HepG2 (cell line): ENCODE results near the gene UNC13D. TPM values are rescaled to one million over a fixed set of nuclear protein-coding genes. Genes with fewer than 3 reads are reported as not detected.

Experiments
- AFF4 ChIP-seq: sonication (generic); formaldehyde crosslinking; IDR thresholded peaks from 2 replicates; pipeline ENCODE4 v1.4.0; 2020; ENCODE audit warnings: missing genetic modification reagents
- AGO1 ChIP-seq: fragments of 200-400 bp; formaldehyde crosslinking; IDR thresholded peaks from 2 replicates; pipeline ENCODE4 v1.6.1; 2017; ENCODE audit warnings: mild to moderate bottlenecking, low read depth, low read length, moderate library complexity; ENCODE audit not compliant: poor library complexity, severe bottlenecking
- AKNA ChIP-seq: sonication (generic); formaldehyde crosslinking; IDR thresholded peaks from 2 replicates; pipeline ENCODE4 v1.4.0; 2020; ENCODE audit warnings: missing genetic modification reagents, borderline replicate concordance
- MAZ ChIP-seq, 2 experiments: sonication (generic) in 1 of 2; formaldehyde crosslinking in 1 of 2; IDR thresholded peaks; 2 replicates each; pipeline versions ENCODE4 v1.5.0 to v1.6.1; 2012 to 2020; ENCODE audit warnings: low read depth in 2 of 2, mild to moderate bottlenecking in 2 of 2, borderline replicate concordance in 1 of 2, improper control_type of control experiment in 1 of 2, low read length in 1 of 2, missing genetic modification reagents in 1 of 2, moderate library complexity in 1 of 2
- SMC3 ChIP-seq: IDR thresholded peaks from 2 replicates; pipeline ENCODE4 v1.6.1; 2011; ENCODE audit warnings: low read length, improper control_type of control experiment
- SRSF1 ChIP-seq: fragments of 200-400 bp; formaldehyde crosslinking; optimal IDR thresholded peaks from 2 replicates; pipeline ENCODE3; 2017; ENCODE audit warnings: mild to moderate bottlenecking, low read depth, low read length, moderate library complexity
- ZKSCAN5 ChIP-seq: sonication (generic); formaldehyde crosslinking; IDR thresholded peaks from 2 replicates; pipeline ENCODE4 v1.5.1; 2020; ENCODE audit warnings: mild to moderate bottlenecking, missing genetic modification reagents
- ZNF17 ChIP-seq: sonication (generic); formaldehyde crosslinking; IDR thresholded peaks from 2 replicates; pipeline ENCODE4 v1.5.0; 2020; ENCODE audit warnings: mild to moderate bottlenecking, missing genetic modification reagents
- ZNF556 ChIP-seq: sonication (generic); formaldehyde crosslinking; IDR thresholded peaks from 2 replicates; pipeline ENCODE4 v1.4.0; 2020; ENCODE audit warnings: mild to moderate bottlenecking, missing genetic modification reagents, borderline replicate concordance
- ZNF75D ChIP-seq: sonication (generic); formaldehyde crosslinking; IDR thresholded peaks from 2 replicates; pipeline ENCODE4 v1.8.1; 2023; ENCODE audit warnings: missing genetic modification reagents, mild to moderate bottlenecking, borderline replicate concordance
- polyA plus RNA-seq, 8 experiments: library from polyadenylated mRNA; depleted of rRNA in 3 of 8; stranded (reverse) in 7 of 8; unstranded in 1 of 8; fragments of >200 nt; fragmentation: Illumina TruSeq in 4 of 8; extraction: Trizol in 4 of 8; gene quantifications; 2 replicates each; pipeline versions ENCODE4 v1.2.1 to v1.2.3, GENCODE V29; 2011 to 2016; ENCODE audit warnings: low read depth in 4 of 8, missing spikeins in 1 of 8, mixed read lengths in 1 of 8; ENCODE audit not compliant: insufficient read depth in 1 of 8
- total RNA-seq, 5 experiments: library from RNA; depleted of rRNA; stranded (reverse); fragments of >200 nt; fragmentation: Illumina TruSeq; extraction: Trizol; gene quantifications; 2 replicates each; pipeline ENCODE4 v1.2.3, GENCODE V29; 2016; ENCODE audit warnings: low read depth in 1 of 5
- TF ChIP-seq, protein P1 (sequence below): sonication (generic); formaldehyde crosslinking; IDR thresholded peaks from 2 replicates; pipeline ENCODE4 v1.8.0; 2022; ENCODE audit warnings: low read depth, missing genetic modification reagents
- TF ChIP-seq, protein P2 (sequence below): sonication (generic); formaldehyde crosslinking; IDR thresholded peaks from 2 replicates; pipeline ENCODE4 v1.8.0; 2022; ENCODE audit warnings: mild to moderate bottlenecking, missing genetic modification reagents
- TF ChIP-seq, protein P3 (sequence below): sonication (generic); formaldehyde crosslinking; IDR thresholded peaks from 2 replicates; pipeline ENCODE4 v1.4.0; 2020; ENCODE audit warnings: mild to moderate bottlenecking, missing genetic modification reagents
- TF ChIP-seq, protein P4 (sequence below): IDR thresholded peaks from 2 replicates; pipeline ENCODE4 v1.6.1; 2012; ENCODE audit warnings: inconsistent platforms

UNC13D gene
- total and polyA plus RNA-seq, 2 of the 13 experiments (the other 11 are each of a cell fraction or from before 2014, with no cell fraction given): 29.7 to 42.7 TPM

GRCh38 chr17:75825149-75825552, 19.1 kb downstream of the UNC13D start (continued):
- TF ChIP-seq AFF4 (CRISPR knock-in tag) (no peak), MAZ (IDR thresholded peaks at IDR 0.05; ENCODE audit: borderline replicate concordance, low read depth, low read length) (no peak), MAZ (CRISPR knock-in tag; IDR thresholded peaks at IDR 0.05; ENCODE audit: low read depth) (no peak), ZNF556 (CRISPR knock-in tag) (no peak), SRSF1 (no peak), AKNA (CRISPR knock-in tag) (no peak), SMC3 (no peak), ZNF75D (CRISPR knock-in tag) (no peak), ZNF17 (CRISPR knock-in tag) (no peak), ZKSCAN5 (CRISPR knock-in tag) (no peak), AGO1 (peak; percentile 29)
- TF ChIP-seq, protein P1, sequence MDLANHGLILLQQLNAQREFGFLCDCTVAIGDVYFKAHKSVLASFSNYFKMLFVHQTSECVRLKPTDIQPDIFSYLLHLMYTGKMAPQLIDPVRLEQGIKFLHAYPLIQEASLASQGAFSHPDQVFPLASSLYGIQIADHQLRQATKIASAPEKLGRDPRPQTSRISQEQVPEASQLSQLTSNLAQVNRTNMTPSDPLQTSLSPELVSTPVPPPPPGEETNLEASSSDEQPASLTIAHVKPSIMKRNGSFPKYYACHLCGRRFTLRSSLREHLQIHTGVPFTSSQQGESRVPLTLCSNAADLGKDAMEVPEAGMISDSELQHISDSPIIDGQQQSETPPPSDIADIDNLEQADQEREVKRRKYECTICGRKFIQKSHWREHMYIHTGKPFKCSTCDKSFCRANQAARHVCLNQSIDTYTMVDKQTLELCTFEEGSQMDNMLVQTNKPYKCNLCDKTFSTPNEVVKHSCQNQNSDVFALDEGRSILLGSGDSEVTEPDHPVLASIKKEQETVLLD (CRISPR knock-in tag): no peak
- TF ChIP-seq, protein P2, sequence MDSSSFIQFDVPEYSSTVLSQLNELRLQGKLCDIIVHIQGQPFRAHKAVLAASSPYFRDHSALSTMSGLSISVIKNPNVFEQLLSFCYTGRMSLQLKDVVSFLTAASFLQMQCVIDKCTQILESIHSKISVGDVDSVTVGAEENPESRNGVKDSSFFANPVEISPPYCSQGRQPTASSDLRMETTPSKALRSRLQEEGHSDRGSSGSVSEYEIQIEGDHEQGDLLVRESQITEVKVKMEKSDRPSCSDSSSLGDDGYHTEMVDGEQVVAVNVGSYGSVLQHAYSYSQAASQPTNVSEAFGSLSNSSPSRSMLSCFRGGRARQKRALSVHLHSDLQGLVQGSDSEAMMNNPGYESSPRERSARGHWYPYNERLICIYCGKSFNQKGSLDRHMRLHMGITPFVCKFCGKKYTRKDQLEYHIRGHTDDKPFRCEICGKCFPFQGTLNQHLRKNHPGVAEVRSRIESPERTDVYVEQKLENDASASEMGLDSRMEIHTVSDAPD (CRISPR knock-in tag): no peak
- TF ChIP-seq, protein P3, sequence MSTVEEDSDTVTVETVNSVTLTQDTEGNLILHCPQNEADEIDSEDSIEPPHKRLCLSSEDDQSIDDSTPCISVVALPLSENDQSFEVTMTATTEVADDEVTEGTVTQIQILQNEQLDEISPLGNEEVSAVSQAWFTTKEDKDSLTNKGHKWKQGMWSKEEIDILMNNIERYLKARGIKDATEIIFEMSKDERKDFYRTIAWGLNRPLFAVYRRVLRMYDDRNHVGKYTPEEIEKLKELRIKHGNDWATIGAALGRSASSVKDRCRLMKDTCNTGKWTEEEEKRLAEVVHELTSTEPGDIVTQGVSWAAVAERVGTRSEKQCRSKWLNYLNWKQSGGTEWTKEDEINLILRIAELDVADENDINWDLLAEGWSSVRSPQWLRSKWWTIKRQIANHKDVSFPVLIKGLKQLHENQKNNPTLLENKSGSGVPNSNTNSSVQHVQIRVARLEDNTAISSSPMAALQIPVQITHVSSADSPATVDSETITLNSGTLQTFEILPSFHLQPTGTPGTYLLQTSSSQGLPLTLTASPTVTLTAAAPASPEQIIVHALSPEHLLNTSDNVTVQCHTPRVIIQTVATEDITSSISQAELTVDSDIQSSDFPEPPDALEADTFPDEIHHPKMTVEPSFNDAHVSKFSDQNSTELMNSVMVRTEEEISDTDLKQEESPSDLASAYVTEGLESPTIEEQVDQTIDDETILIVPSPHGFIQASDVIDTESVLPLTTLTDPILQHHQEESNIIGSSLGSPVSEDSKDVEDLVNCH: no peak
- TF ChIP-seq, protein P4, sequence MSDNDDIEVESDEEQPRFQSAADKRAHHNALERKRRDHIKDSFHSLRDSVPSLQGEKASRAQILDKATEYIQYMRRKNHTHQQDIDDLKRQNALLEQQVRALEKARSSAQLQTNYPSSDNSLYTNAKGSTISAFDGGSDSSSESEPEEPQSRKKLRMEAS: 0 out of 2 replicates have a peak, but pooled peaks have one; percentile 6
